GM13976 (cell line): ENCODE data around the gene GAB2.

Experiments
- DNase-seq: peaks from one replicate; pipeline ENCODE4 v3.0.0; 2012; ENCODE audit warnings: low spot score
- in situ Hi-C: fragments of 300-500 bp; cut with MboI; formaldehyde crosslinking; loops from one replicate; pipeline ENCODE4 v1.12.0; 2022; ENCODE audit warnings: low sequenced_read_pairs, mixed read lengths, inconsistent platforms; ENCODE audit not compliant: unreplicated experiment
- TF ChIP-seq, protein P1 (sequence below): IDR thresholded peaks from 2 replicates; pipeline ENCODE4 v1.5.1; 2012; ENCODE audit warnings: borderline replicate concordance, mild to moderate bottlenecking; ENCODE audit not compliant: insufficient read depth; ENCODE audit errors: extremely low read depth, missing control alignments, control extremely low read depth

The GAB2 gene

DNA sequence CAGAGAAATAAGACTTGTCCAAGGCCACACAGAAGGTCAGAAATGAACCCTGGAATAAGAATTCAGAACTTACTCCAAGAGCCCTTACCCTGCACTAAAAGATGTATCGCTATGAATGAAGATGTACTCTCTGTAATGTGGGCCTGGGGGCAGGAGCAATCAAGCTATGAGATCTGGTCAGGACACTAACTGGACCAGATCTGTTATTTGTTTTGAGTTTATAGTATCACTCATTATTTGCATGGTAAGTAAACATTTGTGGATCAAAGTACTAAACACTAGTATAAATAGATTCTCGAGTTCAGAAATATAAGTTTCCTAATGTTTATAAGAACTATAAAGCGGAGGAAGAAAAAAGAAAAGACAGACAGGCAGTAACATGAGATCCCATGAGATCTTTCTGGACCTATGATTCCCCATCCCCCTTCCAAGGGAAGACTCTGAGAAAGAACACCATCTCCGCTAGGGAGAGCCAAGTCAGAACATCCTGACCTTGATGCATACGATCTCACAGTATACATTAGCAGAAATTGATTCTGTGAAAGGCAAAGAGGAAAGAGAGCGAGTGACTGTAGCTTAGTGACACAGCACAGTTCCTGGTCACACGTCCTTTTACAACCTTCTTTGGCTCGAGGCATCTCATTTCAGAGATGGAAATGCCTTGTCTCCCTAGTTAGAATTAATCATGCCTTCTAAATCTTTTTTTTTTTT, 157.7 kb downstream of the GAB2 start:
- DNase-seq = no peak
- in situ Hi-C loops = no loop called here
- TF ChIP-seq, protein P1, sequence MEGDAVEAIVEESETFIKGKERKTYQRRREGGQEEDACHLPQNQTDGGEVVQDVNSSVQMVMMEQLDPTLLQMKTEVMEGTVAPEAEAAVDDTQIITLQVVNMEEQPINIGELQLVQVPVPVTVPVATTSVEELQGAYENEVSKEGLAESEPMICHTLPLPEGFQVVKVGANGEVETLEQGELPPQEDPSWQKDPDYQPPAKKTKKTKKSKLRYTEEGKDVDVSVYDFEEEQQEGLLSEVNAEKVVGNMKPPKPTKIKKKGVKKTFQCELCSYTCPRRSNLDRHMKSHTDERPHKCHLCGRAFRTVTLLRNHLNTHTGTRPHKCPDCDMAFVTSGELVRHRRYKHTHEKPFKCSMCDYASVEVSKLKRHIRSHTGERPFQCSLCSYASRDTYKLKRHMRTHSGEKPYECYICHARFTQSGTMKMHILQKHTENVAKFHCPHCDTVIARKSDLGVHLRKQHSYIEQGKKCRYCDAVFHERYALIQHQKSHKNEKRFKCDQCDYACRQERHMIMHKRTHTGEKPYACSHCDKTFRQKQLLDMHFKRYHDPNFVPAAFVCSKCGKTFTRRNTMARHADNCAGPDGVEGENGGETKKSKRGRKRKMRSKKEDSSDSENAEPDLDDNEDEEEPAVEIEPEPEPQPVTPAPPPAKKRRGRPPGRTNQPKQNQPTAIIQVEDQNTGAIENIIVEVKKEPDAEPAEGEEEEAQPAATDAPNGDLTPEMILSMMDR = no peak

DNA sequence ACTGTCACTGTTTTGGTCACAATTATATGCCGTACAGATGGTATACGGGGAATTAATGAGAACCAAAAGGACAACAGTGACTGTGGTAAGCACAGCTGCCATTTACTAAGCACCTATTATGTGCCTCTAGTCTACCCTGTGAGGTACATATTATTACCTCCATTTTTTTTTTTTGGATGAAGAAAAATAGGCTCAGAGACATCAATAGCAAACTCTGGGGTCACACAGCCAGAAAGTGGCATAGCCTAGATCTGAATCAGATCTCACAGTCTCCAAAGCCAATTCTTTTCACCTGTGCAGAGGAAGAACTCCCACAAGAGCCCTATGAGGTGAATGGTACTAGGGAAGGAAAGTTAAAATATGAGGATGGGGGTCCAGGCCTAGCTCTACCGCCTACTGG, 160.0 kb downstream of the GAB2 start:
- in situ Hi-C loops = no loop called here
- DNase-seq = no peak
- TF ChIP-seq, protein P1 = no peak

DNA sequence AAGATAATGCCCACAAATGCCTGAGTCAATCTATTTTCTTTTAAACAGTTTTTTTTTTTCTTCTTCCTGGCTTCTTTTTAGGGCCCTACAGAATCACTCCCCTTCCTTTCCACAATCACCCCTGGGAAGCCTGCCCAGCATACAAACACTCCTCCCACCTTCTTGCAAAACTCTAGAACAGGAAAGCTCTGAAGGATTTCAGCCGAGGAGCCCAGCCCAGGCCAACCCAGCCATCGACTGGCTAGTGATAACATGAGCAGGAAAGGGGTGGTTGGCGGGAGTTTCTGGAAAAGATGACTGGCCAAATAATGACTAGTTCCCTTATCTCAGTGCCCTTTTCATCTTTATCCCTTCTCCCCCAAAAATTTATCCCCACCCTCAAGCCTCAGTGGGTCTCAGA, 160.7 kb downstream of the GAB2 start:
- DNase-seq = no peak
- TF ChIP-seq, protein P1 = no peak
- in situ Hi-C loops = no loop called here

DNA sequence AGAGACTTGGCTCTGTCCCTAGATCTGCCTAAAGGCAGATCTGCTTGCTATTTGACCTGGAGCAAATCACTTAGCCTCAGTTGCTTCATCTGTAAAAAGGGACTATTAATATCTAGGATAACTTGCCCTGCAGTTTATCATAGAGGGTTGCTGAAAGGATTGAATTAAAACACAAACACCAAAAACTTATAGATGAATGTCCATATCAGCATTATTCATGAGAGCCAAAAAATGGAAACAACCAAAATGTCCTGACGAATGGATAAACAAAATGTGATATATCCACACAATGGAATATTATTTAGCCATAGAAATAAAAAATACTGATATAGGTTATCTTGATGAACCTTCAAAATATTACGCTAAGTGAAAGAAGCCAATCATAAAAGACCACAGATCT, 161.7 kb downstream of the GAB2 start:
- in situ Hi-C loops = no loop called here
- TF ChIP-seq, protein P1 = no peak
- no peak for DNase-seq

DNA sequence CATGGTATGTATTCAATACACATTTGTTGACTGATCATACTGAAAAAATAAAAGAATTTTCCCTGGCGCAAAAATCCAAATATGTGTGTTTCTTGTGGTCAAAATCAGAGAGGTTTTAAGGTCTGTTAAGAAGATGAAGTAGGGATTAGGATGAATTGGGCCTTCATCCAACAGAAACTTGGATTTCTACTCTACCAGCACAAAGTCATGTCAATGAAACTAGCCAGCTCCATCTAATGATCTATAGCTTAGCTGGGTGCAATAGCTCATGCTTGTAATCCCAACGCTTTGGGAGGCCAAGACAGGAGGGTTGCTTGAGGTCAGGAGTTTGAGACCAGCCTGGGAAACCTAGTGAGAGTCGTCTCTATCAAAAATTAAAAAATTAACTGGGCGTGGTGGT, 163.4 kb downstream of the GAB2 start:
- in situ Hi-C loops = no loop called here
- no peak for DNase-seq
- TF ChIP-seq, protein P1 = no peak

DNA sequence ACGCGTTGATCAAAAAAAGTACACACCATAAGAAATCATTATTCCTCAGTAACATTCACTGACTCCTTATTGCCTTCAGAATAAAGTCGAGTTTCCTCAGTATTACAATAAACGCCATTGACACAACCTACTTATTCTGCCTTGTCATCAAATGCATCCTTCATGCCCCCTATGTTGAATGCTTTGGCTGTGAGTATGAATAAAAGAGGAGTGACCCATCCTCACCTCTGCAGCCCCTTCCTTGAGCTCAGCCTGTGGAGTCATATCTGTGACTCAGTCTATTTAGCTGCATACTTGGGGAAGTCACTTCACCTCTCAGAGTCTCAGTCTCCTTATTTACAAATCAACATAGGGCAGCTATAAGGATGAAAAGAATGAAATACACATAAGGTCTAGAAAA, 163.8 kb downstream of the GAB2 start:
- in situ Hi-C loops = no loop called here
- DNase-seq = no peak
- TF ChIP-seq, protein P1 = no peak

DNA sequence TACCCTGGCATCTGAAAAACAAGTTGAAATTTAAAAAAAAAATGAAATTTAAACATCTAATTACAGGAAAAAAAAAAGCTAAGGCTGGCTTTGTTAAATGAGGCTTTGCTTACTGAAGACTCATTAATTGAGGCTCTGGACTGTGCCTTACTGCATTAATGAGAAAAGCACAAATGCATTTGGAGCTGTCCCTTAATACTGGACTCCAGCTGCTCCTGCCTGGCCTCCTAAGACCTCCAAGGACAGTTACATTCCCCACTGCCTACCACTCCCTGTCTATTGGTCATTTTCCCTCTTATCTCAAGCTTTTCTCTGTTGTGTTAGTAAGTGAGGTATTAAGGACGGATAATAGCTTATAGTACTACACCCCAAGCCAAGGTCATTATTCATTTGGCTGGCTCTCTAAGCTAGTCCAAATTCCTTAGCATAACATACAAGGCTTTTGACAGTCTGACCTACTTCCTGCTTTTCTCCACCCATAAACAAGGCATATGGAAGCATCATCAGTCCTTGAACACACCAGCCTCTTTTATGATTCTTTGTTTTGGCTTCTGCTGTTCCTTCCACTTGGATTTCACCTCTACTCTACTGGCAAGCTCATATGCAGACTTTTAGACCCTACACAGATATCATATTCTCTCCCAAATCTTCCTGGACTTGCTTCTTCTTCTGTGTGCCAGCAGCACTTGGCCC, 166.4 kb downstream of the GAB2 start:
- DNase-seq = no peak
- in situ Hi-C loops = no loop called here
- TF ChIP-seq, protein P1 = no peak
